Stomach (tissue), 9 donors: ENCODE measurements around the gene PARP3. TPM values are rescaled to one million over a fixed set of nuclear protein-coding genes. Genes with fewer than 3 reads are reported as not detected.

Source experiments
- DNase-seq, 2 donors: peaks; one replicate each; pipeline versions ENCODE4 v3.0.0 to v3.0.0-alpha.2; 2013 to 2019
- H3K27ac ChIP-seq, 5 donors: fragments of 200-600 bp in 4 of 5; sonication (generic) in 4 of 5; one replicate each; pipeline ENCODE4 v1.5.1; 2013 to 2019; ENCODE audit warnings: mild to moderate bottlenecking in 1 of 5, moderate library complexity in 1 of 5
- H3K27me3 ChIP-seq, 3 donors: fragments of 200-600 bp; sonication (generic); one replicate each; pipeline ENCODE4 v1.5.1; 2017 to 2019; ENCODE audit warnings: mixed run types in 1 of 3
- H3K36me3 ChIP-seq, 4 donors: fragments of 200-600 bp; sonication (generic); 1 replicate in 3 of 4; 2 replicates in 1 of 4; pipeline ENCODE4 v1.5.1; 2016 to 2019
- H3K4me1 ChIP-seq, 4 donors: fragments of 200-600 bp; sonication (generic); one replicate each; pipeline ENCODE4 v1.5.1; 2016 to 2019
- H3K4me3 ChIP-seq, 4 donors: fragments of 200-600 bp; sonication (generic) in 3 of 4; one replicate each; pipeline ENCODE4 v1.5.1; 2016 to 2019; ENCODE audit warnings: mild to moderate bottlenecking in 1 of 4
- H3K9me3 ChIP-seq, 4 donors: fragments of 200-600 bp; sonication (generic); one replicate each; pipeline ENCODE4 v1.5.1; 2016 to 2019
- EP300 ChIP-seq: sonication (generic); formaldehyde crosslinking; IDR thresholded peaks from one replicate; pipeline ENCODE4 v1.6.1; 2017; ENCODE audit warnings: antibody characterized with exemption
- POLR2A ChIP-seq, 4 donors: fragments of 450-650 bp; IDR thresholded peaks; one replicate each; pipeline ENCODE4 v1.6.1; 2016; ENCODE audit warnings: antibody characterized with exemption in 4 of 4, control low read depth in 2 of 4, mild to moderate bottlenecking in 1 of 4, moderate library complexity in 1 of 4
- POLR2AphosphoS5 ChIP-seq, 3 donors: sonication (generic); formaldehyde crosslinking; IDR thresholded peaks; one replicate each; pipeline ENCODE4 v1.6.1; 2016; ENCODE audit warnings: antibody characterized with exemption in 3 of 3
- WGBS, 5 donors: extraction: QIAGEN DNeasy Blood & Tissue Kit in 3 of 5; methylation state at CpG; one replicate each; pipeline versions ENCODE4 v1.1.5 to v1.1.7; 2013 to 2018; 5-methylcytosine and 5-hydroxymethylcytosine counted together
- intact Hi-C: fragments of 100-400 bp; cut with DNase I; formaldehyde crosslinking; loops from one replicate; pipeline ENCODE4 v1.15.1; 2023; ENCODE audit warnings: low total_unique reads
- polyA plus RNA-seq, 3 donors: library from polyadenylated mRNA; stranded (reverse); fragments of 200-250 nt; gene quantifications; one replicate each; pipeline ENCODE4 v1.2.3, GENCODE V29; 2013
- total RNA-seq, 5 donors: library from RNA; depleted of rRNA; stranded (reverse); fragments of >200 nt; gene quantifications; one replicate each; pipeline versions ENCODE4 v1.1.0 to v1.2.3, GENCODE V29; 2014 to 2016
- TF ChIP-seq, protein P1 (sequence below), 7 experiments: fragments of 450-650 bp in 4 of 7; fragments of 200-600 bp in 3 of 7; sonication (generic) in 3 of 7; IDR thresholded peaks; one replicate each; pipeline ENCODE4 v1.5.1; 2016 to 2019; ENCODE audit warnings: antibody characterized with exemption in 7 of 7, control low read depth in 2 of 7, mild to moderate bottlenecking in 1 of 7
- donor health status: healthy with polysubstance abuse.
- donor health status: Bipolar disorder and iron deficiency.
- donor health status: healthy.

Gene PARP3
- total and polyA plus RNA-seq, 8 donors, result 10.6 to 39.7 (median 16.0) TPM

DNA sequence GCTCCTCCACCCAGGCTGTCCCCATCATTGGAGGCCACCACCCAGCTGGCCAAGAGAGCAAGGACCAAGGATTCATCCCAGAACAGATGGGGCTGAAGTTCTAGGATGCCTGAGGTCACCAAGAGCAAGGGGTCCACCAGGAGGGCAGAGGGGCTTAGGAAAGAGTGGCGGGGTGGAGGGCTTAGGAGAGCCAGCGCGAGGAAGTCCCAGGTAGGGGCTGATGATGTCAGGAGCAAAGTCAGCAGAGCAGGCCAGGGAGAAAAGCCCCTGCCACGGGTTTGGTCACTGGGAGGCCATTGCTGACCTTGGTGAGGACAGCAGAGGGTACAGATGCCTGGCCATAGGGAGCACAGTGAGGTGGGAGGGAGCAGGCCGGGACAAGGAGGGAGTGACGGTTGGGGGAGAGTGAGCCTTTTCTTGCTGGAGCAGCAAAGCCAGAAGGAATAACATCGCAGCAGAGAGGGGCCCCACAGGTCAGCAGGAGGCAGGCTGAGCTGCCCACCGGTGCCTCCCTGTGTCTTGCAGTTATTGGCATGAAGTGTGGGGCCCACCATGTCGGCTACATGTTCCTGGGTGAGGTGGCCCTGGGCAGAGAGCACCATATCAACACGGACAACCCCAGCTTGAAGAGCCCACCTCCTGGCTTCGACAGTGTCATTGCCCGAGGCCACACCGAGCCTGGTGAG lies 5.2 kb downstream of the PARP3 start:
- no peak overlapping the region for H3K27ac ChIP-seq
- H3K4me3 ChIP-seq, result no peak overlapping the region
- TF ChIP-seq POLR2A (IDR thresholded peaks at IDR 0.05) (no peak), EP300 (no peak), POLR2AphosphoS5 (IDR thresholded peaks at IDR 0.05) (no peak)
- TF ChIP-seq, protein P1, sequence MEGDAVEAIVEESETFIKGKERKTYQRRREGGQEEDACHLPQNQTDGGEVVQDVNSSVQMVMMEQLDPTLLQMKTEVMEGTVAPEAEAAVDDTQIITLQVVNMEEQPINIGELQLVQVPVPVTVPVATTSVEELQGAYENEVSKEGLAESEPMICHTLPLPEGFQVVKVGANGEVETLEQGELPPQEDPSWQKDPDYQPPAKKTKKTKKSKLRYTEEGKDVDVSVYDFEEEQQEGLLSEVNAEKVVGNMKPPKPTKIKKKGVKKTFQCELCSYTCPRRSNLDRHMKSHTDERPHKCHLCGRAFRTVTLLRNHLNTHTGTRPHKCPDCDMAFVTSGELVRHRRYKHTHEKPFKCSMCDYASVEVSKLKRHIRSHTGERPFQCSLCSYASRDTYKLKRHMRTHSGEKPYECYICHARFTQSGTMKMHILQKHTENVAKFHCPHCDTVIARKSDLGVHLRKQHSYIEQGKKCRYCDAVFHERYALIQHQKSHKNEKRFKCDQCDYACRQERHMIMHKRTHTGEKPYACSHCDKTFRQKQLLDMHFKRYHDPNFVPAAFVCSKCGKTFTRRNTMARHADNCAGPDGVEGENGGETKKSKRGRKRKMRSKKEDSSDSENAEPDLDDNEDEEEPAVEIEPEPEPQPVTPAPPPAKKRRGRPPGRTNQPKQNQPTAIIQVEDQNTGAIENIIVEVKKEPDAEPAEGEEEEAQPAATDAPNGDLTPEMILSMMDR (IDR thresholded peaks at IDR 0.05), result no peak
- no peak for DNase-seq
- H3K4me1 ChIP-seq, result peaks cover 11 to 13% (median 12%) of the 10 kb centered on the region in 4 donors
- no peaks in the 10 kb centered on the region for H3K27me3 ChIP-seq
- intact Hi-C loops, result loop anchor here (10.0 kb wide), 1 partner anchor 197 kb away; no protein-coding TSS in a partner anchor
- H3K9me3 ChIP-seq, result no peaks in the 10 kb centered on the region
- 71 to 82% (median 80%) methylated on average over 10 to 13 of the region's 13 CpGs for WGBS, 5 donors
- H3K36me3 ChIP-seq, result peaks cover 0 to 55% (median 42%) of the 10 kb centered on the region in 4 donors

DNA sequence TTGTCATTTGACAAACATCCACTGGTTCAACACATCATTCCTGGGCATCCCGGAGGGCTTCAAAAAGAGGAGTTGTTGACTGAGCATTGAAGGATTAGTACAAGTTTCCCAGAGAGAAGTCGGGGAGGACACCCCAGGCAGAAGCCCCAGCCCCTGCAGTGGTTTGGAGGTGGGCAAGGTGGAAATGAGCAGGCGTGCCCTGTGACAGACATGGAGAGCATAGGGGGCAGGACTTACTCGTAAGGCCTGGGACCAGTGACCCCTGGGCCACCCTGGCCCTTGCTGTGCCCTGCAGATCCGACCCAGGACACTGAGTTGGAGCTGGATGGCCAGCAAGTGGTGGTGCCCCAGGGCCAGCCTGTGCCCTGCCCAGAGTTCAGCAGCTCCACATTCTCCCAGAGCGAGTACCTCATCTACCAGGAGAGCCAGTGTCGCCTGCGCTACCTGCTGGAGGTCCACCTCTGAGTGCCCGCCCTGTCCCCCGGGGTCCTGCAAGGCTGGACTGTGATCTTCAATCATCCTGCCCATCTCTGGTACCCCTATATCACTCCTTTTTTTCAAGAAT lies 5.9 kb downstream of the PARP3 start:
- intact Hi-C loops, result loop anchor here (10.0 kb wide), 1 partner anchor 197 kb away; no protein-coding TSS in a partner anchor
- WGBS, 5 donors, result 88 to 95% (median 94%) methylated on average over 9 to 10 of the region's 10 CpGs
- no peak overlapping the region for H3K27ac ChIP-seq
- no peaks in the 10 kb centered on the region for H3K27me3 ChIP-seq
- H3K4me3 ChIP-seq, result no peak overlapping the region
- peaks cover 4 to 5% (median 4%) of the 10 kb centered on the region in 4 donors for H3K4me1 ChIP-seq
- no peaks in the 10 kb centered on the region for H3K9me3 ChIP-seq
- H3K36me3 ChIP-seq, result peaks cover 0 to 55% (median 42%) of the 10 kb centered on the region in 4 donors
- no peak for DNase-seq
- TF ChIP-seq POLR2A (IDR thresholded peaks at IDR 0.05) (no peak), POLR2AphosphoS5 (IDR thresholded peaks at IDR 0.05) (no peak), EP300 (no peak)
- TF ChIP-seq, protein P1 (IDR thresholded peaks at IDR 0.05), result no peak

DNA sequence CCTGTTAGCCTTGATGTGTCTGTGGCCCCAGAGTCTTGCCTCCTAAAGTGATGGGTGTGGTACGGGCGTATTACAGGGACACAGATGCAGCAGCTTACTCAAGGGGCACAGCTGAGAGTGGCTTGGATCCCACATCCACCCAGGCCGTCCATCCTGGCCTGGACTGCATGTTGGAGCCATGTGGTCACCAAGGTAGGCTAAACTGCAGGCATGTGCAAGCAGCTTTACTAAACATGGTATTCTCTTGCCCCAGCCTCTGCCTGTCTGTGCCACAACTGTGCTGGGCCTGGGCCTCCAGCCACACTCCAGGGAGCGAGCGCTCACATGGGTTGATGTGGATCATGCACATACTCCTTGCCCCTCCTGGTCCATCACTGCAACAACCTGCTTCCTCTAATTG lies 7.0 kb downstream of the PARP3 start:
- Histone ChIP-seq H3K36me3 (peaks cover 0 to 52% (median 42%) of the 10 kb centered on the region in 4 donors), H3K9me3 (no peaks in the 10 kb centered on the region), H3K4me1 (no peaks in the 10 kb centered on the region), H3K4me3 (no peak overlapping the region), H3K27me3 (no peaks in the 10 kb centered on the region), H3K27ac (no peak overlapping the region)
- WGBS, 5 donors, result 87 to 95% (median 93%) methylated on average over 5 of the region's 5 CpGs
- TF ChIP-seq POLR2AphosphoS5 (IDR thresholded peaks at IDR 0.05), result no peak
- TF ChIP-seq, protein P1 (IDR thresholded peaks at IDR 0.05), result no peak
- TF ChIP-seq POLR2A (IDR thresholded peaks at IDR 0.05), result no peak
- no peak for TF ChIP-seq EP300
- no peak for DNase-seq
- intact Hi-C loops, result loop anchor here (10.0 kb wide), 1 partner anchor 196 kb away; no protein-coding TSS in a partner anchor

DNA sequence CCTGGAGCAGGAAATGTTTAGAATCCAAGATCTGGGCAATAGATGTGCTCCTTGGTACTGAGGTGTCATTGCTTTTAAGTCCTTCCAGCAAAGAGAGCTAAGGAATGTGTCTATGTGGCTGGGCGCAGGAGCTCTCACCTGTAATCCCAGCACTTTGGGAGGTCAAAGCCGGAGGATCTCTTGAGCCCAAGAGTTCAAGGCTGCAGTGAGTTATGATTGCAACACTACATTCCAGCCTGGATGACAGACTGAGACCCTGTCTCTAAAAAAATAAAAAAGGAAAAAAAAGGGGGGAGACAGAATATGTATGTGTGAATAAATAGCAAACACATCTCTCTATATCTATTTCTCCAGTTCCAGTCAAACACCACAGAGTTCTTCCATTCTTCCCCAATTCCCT lies 8.7 kb downstream of the PARP3 start:
- Histone ChIP-seq H3K27ac (no peak overlapping the region), H3K4me3 (no peak overlapping the region), H3K9me3 (no peaks in the 10 kb centered on the region), H3K36me3 (peaks cover 0 to 34% (median 27%) of the 10 kb centered on the region in 4 donors), H3K27me3 (peaks cover 0 to 12% (median 0%) of the 10 kb centered on the region in 3 donors), H3K4me1 (peaks cover 6 to 12% (median 8%) of the 10 kb centered on the region in 4 donors)
- intact Hi-C loops, result no loop called here
- TF ChIP-seq, protein P1 (IDR thresholded peaks at IDR 0.05), result no peak
- no peak for TF ChIP-seq POLR2AphosphoS5 (IDR thresholded peaks at IDR 0.05)
- no peak for TF ChIP-seq POLR2A (IDR thresholded peaks at IDR 0.05)
- TF ChIP-seq EP300, result no peak
- 87 to 98% (median 96%) methylated on average over 2 of the region's 2 CpGs for WGBS, 5 donors
- DNase-seq, result no peak
